HepG2 (cell line): ENCODE data around the gene KLK7. TPM values are rescaled to one million over a fixed set of nuclear protein-coding genes. Genes with fewer than 3 reads are reported as not detected.

Source experiments
- ATAC-seq: fragments of 200-7000 bp; cut with Tn5 transposase; 3 replicates; pipeline ENCODE4 v1.9.1; 2020; ENCODE audit warnings: mild to moderate bottlenecking, moderate library complexity
- BruUV-seq: library from RNA; stranded (reverse); fragments of 400-500 nt; replicated peaks from 2 replicates; lab custom pipeline; 2021; lab: Mats Ljungman, UMichigan
- CTCF ChIA-PET: fragments of 300-600 bp; formaldehyde crosslinking; extraction: SDS; loops from one replicate; lab custom pipeline; 2021; ENCODE audit warnings: low total read pairs, inconsistent platforms, low intra/inter-chr PET ratio; lab: Yijun Ruan, JAX
- POLR2A ChIA-PET: fragments of 350-600 bp; sonication (Branson Sonifier 250); formaldehyde crosslinking; loops from one replicate; lab custom pipeline; 2020; ENCODE audit warnings: antibody characterized with exemption, inconsistent platforms; lab: Yijun Ruan, JAX
- DNase-seq: peaks from one replicate; pipeline ENCODE4 v3.0.0-alpha.2; 2015; ENCODE audit warnings: low spot score
- FAIRE-seq: peaks from 3 replicates; lab custom pipeline; 2011; peaks lifted over from hg19 to GRCh38; lab: Jason Lieb, UNC
- H2AFZ ChIP-seq: one replicate; pipeline ENCODE4 v1.6.1; 2011; ENCODE audit warnings: low read length, inconsistent platforms
- H3K27ac ChIP-seq: fragments of 300-600 bp; 3 replicates; pipeline ENCODE4 v1.8.0; 2011; ENCODE audit warnings: mixed run types, mild to moderate bottlenecking, mixed read lengths, low read length, inconsistent platforms; ENCODE audit not compliant: insufficient read depth; ENCODE audit errors: extremely low read length
- H3K27me3 ChIP-seq, 2 experiments: fragments of 200-600 bp in 1 of 2; 2 replicates in 1 of 2; 3 replicates in 1 of 2; pipeline versions ENCODE4 v1.6.0 to v1.8.0; 2011; ENCODE audit warnings: low read length in 2 of 2, mild to moderate bottlenecking in 2 of 2, moderate library complexity in 2 of 2, inconsistent platforms in 1 of 2; ENCODE audit not compliant: insufficient read depth in 2 of 2, control insufficient read depth in 1 of 2
- H3K36me3 ChIP-seq, 2 experiments: fragments of 200-600 bp in 1 of 2; replicated peaks in 1 of 2; 2 replicates in 1 of 2; 3 replicates in 1 of 2; pipeline versions ENCODE4 v1.5.1 to v1.8.0; 2011; ENCODE audit warnings: low read length in 2 of 2, inconsistent platforms in 1 of 2; ENCODE audit not compliant: insufficient read depth in 2 of 2, control insufficient read depth in 1 of 2
- H3K4me1 ChIP-seq: 2 replicates; pipeline ENCODE4 v1.5.1; 2012; ENCODE audit warnings: low read length, inconsistent platforms; ENCODE audit not compliant: insufficient read depth
- H3K4me2 ChIP-seq: 2 replicates; pipeline ENCODE4 v1.6.0; 2011; ENCODE audit warnings: low read depth, low read length, inconsistent platforms
- H3K4me3 ChIP-seq, 3 experiments: fragments of 200-600 bp in 1 of 3; sonication (generic), shearing (Covaris generic) in 1 of 3; replicated peaks in 1 of 3; 2 replicates each; pipeline ENCODE4 v1.5.1; 2011 to 2016; ENCODE audit warnings: low read length in 3 of 3, inconsistent platforms in 2 of 3, low read depth in 2 of 3, mild to moderate bottlenecking in 2 of 3, control low read depth in 1 of 3, mixed read lengths in 1 of 3; ENCODE audit not compliant: insufficient read depth in 1 of 3
- H3K79me2 ChIP-seq: one replicate; pipeline ENCODE4 v1.6.1; 2011; ENCODE audit warnings: low read length, inconsistent platforms; ENCODE audit not compliant: insufficient read depth
- H3K9ac ChIP-seq: 2 replicates; pipeline ENCODE4 v1.6.0; 2011; ENCODE audit warnings: mild to moderate bottlenecking, low read depth, low read length, inconsistent platforms; ENCODE audit not compliant: insufficient read depth
- H3K9me3 ChIP-seq: 2 replicates; pipeline ENCODE4 v1.5.1; 2012; ENCODE audit warnings: mild to moderate bottlenecking, low read length
- H4K20me1 ChIP-seq: 2 replicates; pipeline ENCODE4 v1.6.0; 2011; ENCODE audit warnings: inconsistent platforms, mild to moderate bottlenecking, low read length, moderate library complexity; ENCODE audit not compliant: insufficient read depth
- CCDC6 ChIP-seq: sonication (generic); formaldehyde crosslinking; IDR thresholded peaks from 2 replicates; pipeline ENCODE4 v1.8.1; 2022; ENCODE audit warnings: mild to moderate bottlenecking, missing genetic modification reagents, moderate library complexity
- CENPT ChIP-seq: sonication (generic); formaldehyde crosslinking; IDR thresholded peaks from 2 replicates; pipeline ENCODE4 v1.8.0; 2022; ENCODE audit warnings: low read depth, mild to moderate bottlenecking, moderate library complexity, missing genetic modification reagents
- HBP1 ChIP-seq: IDR thresholded peaks from 2 replicates; pipeline ENCODE4 v1.6.1; 2016; ENCODE audit warnings: low read depth, control low read depth
- KDM6A ChIP-seq: IDR thresholded peaks from 2 replicates; pipeline ENCODE4 v1.6.1; 2016; ENCODE audit warnings: low read depth
- LBX2 ChIP-seq: sonication (generic); formaldehyde crosslinking; IDR thresholded peaks from 2 replicates; pipeline ENCODE4 v1.5.0; 2020; ENCODE audit warnings: missing genetic modification reagents, mild to moderate bottlenecking, borderline replicate concordance
- NCOA2 ChIP-seq: sonication (generic); formaldehyde crosslinking; IDR thresholded peaks from 2 replicates; pipeline ENCODE4 v1.8.0; 2022; ENCODE audit warnings: inconsistent platforms
- NRL ChIP-seq: sonication (generic); formaldehyde crosslinking; IDR thresholded peaks from 2 replicates; pipeline ENCODE4 v1.5.0; 2020; ENCODE audit warnings: missing genetic modification reagents, mild to moderate bottlenecking, moderate library complexity, borderline replicate concordance
- PAF1 ChIP-seq: IDR thresholded peaks from 2 replicates; pipeline ENCODE4 v1.6.1; 2016; ENCODE audit warnings: missing genetic modification reagents, missing compliant biosample characterization
- PBX2 ChIP-seq: IDR thresholded peaks from 2 replicates; pipeline ENCODE4 v1.6.1; 2016; ENCODE audit warnings: control low read depth
- PHF8 ChIP-seq: sonication (generic); formaldehyde crosslinking; IDR thresholded peaks from 2 replicates; pipeline ENCODE4 v1.5.0; 2020; ENCODE audit warnings: missing genetic modification reagents
- STAG1 ChIP-seq: sonication (generic); formaldehyde crosslinking; IDR thresholded peaks from 2 replicates; pipeline ENCODE4 v1.4.0; 2020; ENCODE audit warnings: missing genetic modification reagents
- TBX2 ChIP-seq: sonication (generic); formaldehyde crosslinking; IDR thresholded peaks from 2 replicates; pipeline ENCODE4 v1.5.0; 2020; ENCODE audit warnings: missing genetic modification reagents, mild to moderate bottlenecking, borderline replicate concordance
- ZNF333 ChIP-seq: sonication (generic); formaldehyde crosslinking; IDR thresholded peaks from 2 replicates; pipeline ENCODE4 v1.4.0; 2020; ENCODE audit warnings: mild to moderate bottlenecking, missing genetic modification reagents, borderline replicate concordance
- ZNF44 ChIP-seq: sonication (generic); formaldehyde crosslinking; IDR thresholded peaks from 2 replicates; pipeline ENCODE4 v1.5.1; 2020; ENCODE audit warnings: mild to moderate bottlenecking, missing genetic modification reagents
- ZNF839 ChIP-seq: sonication (generic); formaldehyde crosslinking; IDR thresholded peaks from 2 replicates; pipeline ENCODE4 v1.4.0; 2020; ENCODE audit warnings: missing genetic modification reagents, mild to moderate bottlenecking, borderline replicate concordance
- ZUFSP ChIP-seq: sonication (generic); formaldehyde crosslinking; IDR thresholded peaks from 2 replicates; pipeline ENCODE4 v1.9.0; 2021; ENCODE audit warnings: missing genetic modification reagents, mild to moderate bottlenecking, borderline replicate concordance
- WGBS: methylation state at CpG from one replicate; pipeline ENCODE4 v1.1.6; 2017; ENCODE audit warnings: low lambda C conversion rate; 5-methylcytosine and 5-hydroxymethylcytosine counted together
- in situ Hi-C: cut with HindIII; loops from 2 replicates; pipeline ENCODE4 v1.10.0; 2017; ENCODE audit warnings: low pct_unique_long_range_greater_than_20kb; ENCODE audit not compliant: extremely low pct_ligation_motif_present
- intact Hi-C: fragments of 100-400 bp; cut with micrococcal nuclease; formaldehyde crosslinking; loops from one replicate; pipeline ENCODE4 v1.10.0; 2022; ENCODE audit not compliant: unreplicated experiment
- polyA plus RNA-seq, 8 experiments: library from polyadenylated mRNA; depleted of rRNA in 3 of 8; stranded (reverse) in 7 of 8; unstranded in 1 of 8; fragments of >200 nt; fragmentation: Illumina TruSeq in 4 of 8; extraction: Trizol in 4 of 8; gene quantifications; 2 replicates each; pipeline versions ENCODE4 v1.2.1 to v1.2.3, GENCODE V29; 2011 to 2016; ENCODE audit warnings: low read depth in 4 of 8, missing spikeins in 1 of 8, mixed read lengths in 1 of 8; ENCODE audit not compliant: insufficient read depth in 1 of 8
- total RNA-seq, 5 experiments: library from RNA; depleted of rRNA; stranded (reverse); fragments of >200 nt; fragmentation: Illumina TruSeq; extraction: Trizol; gene quantifications; 2 replicates each; pipeline ENCODE4 v1.2.3, GENCODE V29; 2016; ENCODE audit warnings: low read depth in 1 of 5

Gene KLK7
- total and polyA plus RNA-seq, 2 of the 13 experiments (the other 11 are each of a cell fraction or from before 2014, with no cell fraction given) = not detected

- Histone ChIP-seq H3K4me2 (no peak within 1 kb of the TSS), H3K27ac (no peak within 1 kb of the TSS), H3K4me1 (no peaks in the 10 kb centered on the region), H3K79me2 (no peaks in the 10 kb centered on the region), H3K27me3 (peaks cover 14 to 47% of the 10 kb centered on the region in 2 experiments; a peak in 4 of 5 replicates), H3K36me3 (no peaks in the 10 kb centered on the region), H3K9me3 (no peaks in the 10 kb centered on the region), H2AFZ (no peak within 1 kb of the TSS), H3K9ac (no peak within 1 kb of the TSS), H3K4me3 (no peak within 1 kb of the TSS), H4K20me1 (no peaks in the 10 kb centered on the region)
- WGBS = 0% methylated on average over 3 of the region's 11 CpGs
- FAIRE-seq (no peak), DNase-seq (no peak), ATAC-seq (no peak)
- in situ Hi-C loops = no loop called here
- intact Hi-C loops = no loop called here
- TF ChIP-seq PBX2 (CRISPR knock-in tag) (no peak), ZNF333 (CRISPR knock-in tag) (no peak), CENPT (CRISPR knock-in tag) (no peak), NCOA2 (no peak), LBX2 (CRISPR knock-in tag) (no peak), HBP1 (no peak), ZUFSP (no peak), STAG1 (CRISPR knock-in tag) (no peak), ZNF44 (CRISPR knock-in tag) (no peak), CCDC6 (no peak), PAF1 (no peak), TBX2 (CRISPR knock-in tag) (no peak), ZNF839 (CRISPR knock-in tag) (no peak), KDM6A (no peak), PHF8 (CRISPR knock-in tag) (no peak), NRL (CRISPR knock-in tag) (no peak)
- CTCF ChIA-PET = no interaction called here
- BruUV-seq = no TSS peak
- POLR2A ChIA-PET = no interaction called here
These were observed 42.8 kb upstream of the KLK7 start, which contains the start of gene KLK11 for GRCh38 chr19:51026554-51026831. KLK11 (minus strand) TSS chr19:51026616; CDS start chr19:51025631, 985 bp downstream.
